GM23338 (cell line): ENCODE measurements around the gene GPD1.

Experiments
- CREB1 ChIP-seq: fragments of 250-450 bp; sonication (Bioruptor Pico); IDR thresholded peaks from 2 replicates; pipeline ENCODE4 v1.5.0; 2020; ENCODE audit warnings: low read depth, mild to moderate bottlenecking, moderate library complexity
- EZH2 ChIP-seq: fragments of 200-600 bp; sonication (generic); IDR thresholded peaks from one replicate; pipeline ENCODE4 v1.8.0; 2017; ENCODE audit warnings: antibody characterized with exemption, mild to moderate bottlenecking, low read depth; ENCODE audit not compliant: unreplicated experiment
- EZH2phosphoT487 ChIP-seq: fragments of 200-600 bp; sonication (generic); IDR thresholded peaks from one replicate; pipeline ENCODE4 v1.8.1; 2018; ENCODE audit warnings: antibody characterized with exemption; ENCODE audit not compliant: unreplicated experiment
- JUNB ChIP-seq: IDR thresholded peaks from one replicate; pipeline ENCODE4 v1.6.1; 2016; ENCODE audit warnings: antibody characterized with exemption; ENCODE audit not compliant: unreplicated experiment
- POLR2AphosphoS5 ChIP-seq: IDR thresholded peaks from 2 replicates; pipeline ENCODE4 v1.6.1; 2016; ENCODE audit warnings: antibody characterized with exemption, low read depth
- STAT1 ChIP-seq: IDR thresholded peaks from one replicate; pipeline ENCODE4 v1.6.1; 2016; ENCODE audit warnings: antibody characterized with exemption; ENCODE audit not compliant: unreplicated experiment
- ZNF331 ChIP-seq: fragments of 250-450 bp; sonication (Bioruptor Pico); IDR thresholded peaks from 2 replicates; pipeline ENCODE4 v1.5.0; 2020; ENCODE audit warnings: low read depth, mild to moderate bottlenecking, moderate library complexity
- TF ChIP-seq, protein P1 (sequence below), 2 experiments: fragments of 200-600 bp in 1 of 2; sonication (generic) in 1 of 2; conservative IDR thresholded peaks; 2 replicates each; pipeline versions ENCODE4 v1.5.1 to v1.6.1; 2016 to 2017; ENCODE audit warnings: antibody characterized with exemption in 2 of 2, low read depth in 2 of 2, mild to moderate bottlenecking in 2 of 2, moderate library complexity in 1 of 2
- TF ChIP-seq, protein P2 (sequence below): IDR thresholded peaks from one replicate; pipeline ENCODE4 v1.6.1; 2018; ENCODE audit warnings: antibody characterized with exemption; ENCODE audit not compliant: unreplicated experiment
- TF ChIP-seq, protein P3 (sequence below): IDR thresholded peaks from 2 replicates; pipeline ENCODE4 v1.6.1; 2016; ENCODE audit warnings: antibody characterized with exemption

DNA sequence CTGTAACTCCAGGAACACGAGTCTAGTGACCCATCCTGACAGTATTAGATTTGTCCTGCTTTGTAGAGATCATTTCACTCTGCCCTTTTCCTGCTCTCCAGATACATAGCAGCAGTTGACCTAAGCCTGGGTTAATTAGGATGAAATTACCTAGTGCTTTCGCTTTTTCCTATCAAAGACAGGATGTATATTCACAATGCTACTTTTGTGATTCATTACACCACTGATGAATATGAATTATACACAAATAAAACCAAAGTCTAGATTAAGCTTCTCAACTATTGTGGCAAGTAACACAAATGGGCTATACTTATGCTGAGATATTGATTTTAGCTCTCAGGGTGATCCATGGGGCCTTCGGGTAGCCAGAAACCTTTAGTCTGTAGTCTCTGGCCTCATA is 45.5 kb downstream of the GPD1 start:
- TF ChIP-seq, protein P1, sequence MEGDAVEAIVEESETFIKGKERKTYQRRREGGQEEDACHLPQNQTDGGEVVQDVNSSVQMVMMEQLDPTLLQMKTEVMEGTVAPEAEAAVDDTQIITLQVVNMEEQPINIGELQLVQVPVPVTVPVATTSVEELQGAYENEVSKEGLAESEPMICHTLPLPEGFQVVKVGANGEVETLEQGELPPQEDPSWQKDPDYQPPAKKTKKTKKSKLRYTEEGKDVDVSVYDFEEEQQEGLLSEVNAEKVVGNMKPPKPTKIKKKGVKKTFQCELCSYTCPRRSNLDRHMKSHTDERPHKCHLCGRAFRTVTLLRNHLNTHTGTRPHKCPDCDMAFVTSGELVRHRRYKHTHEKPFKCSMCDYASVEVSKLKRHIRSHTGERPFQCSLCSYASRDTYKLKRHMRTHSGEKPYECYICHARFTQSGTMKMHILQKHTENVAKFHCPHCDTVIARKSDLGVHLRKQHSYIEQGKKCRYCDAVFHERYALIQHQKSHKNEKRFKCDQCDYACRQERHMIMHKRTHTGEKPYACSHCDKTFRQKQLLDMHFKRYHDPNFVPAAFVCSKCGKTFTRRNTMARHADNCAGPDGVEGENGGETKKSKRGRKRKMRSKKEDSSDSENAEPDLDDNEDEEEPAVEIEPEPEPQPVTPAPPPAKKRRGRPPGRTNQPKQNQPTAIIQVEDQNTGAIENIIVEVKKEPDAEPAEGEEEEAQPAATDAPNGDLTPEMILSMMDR (conservative IDR thresholded peaks at IDR 0.05; ENCODE audit: low read depth in 2 of 2): no peak
- TF ChIP-seq EZH2phosphoT487 (no peak), EZH2 (no peak), CREB1 (CRISPR knock-in tag) (no peak), POLR2AphosphoS5 (no peak), ZNF331 (CRISPR knock-in tag) (no peak), STAT1 (no peak), JUNB (no peak)
- TF ChIP-seq, protein P2, sequence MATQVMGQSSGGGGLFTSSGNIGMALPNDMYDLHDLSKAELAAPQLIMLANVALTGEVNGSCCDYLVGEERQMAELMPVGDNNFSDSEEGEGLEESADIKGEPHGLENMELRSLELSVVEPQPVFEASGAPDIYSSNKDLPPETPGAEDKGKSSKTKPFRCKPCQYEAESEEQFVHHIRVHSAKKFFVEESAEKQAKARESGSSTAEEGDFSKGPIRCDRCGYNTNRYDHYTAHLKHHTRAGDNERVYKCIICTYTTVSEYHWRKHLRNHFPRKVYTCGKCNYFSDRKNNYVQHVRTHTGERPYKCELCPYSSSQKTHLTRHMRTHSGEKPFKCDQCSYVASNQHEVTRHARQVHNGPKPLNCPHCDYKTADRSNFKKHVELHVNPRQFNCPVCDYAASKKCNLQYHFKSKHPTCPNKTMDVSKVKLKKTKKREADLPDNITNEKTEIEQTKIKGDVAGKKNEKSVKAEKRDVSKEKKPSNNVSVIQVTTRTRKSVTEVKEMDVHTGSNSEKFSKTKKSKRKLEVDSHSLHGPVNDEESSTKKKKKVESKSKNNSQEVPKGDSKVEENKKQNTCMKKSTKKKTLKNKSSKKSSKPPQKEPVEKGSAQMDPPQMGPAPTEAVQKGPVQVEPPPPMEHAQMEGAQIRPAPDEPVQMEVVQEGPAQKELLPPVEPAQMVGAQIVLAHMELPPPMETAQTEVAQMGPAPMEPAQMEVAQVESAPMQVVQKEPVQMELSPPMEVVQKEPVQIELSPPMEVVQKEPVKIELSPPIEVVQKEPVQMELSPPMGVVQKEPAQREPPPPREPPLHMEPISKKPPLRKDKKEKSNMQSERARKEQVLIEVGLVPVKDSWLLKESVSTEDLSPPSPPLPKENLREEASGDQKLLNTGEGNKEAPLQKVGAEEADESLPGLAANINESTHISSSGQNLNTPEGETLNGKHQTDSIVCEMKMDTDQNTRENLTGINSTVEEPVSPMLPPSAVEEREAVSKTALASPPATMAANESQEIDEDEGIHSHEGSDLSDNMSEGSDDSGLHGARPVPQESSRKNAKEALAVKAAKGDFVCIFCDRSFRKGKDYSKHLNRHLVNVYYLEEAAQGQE: no peak
- TF ChIP-seq, protein P3, sequence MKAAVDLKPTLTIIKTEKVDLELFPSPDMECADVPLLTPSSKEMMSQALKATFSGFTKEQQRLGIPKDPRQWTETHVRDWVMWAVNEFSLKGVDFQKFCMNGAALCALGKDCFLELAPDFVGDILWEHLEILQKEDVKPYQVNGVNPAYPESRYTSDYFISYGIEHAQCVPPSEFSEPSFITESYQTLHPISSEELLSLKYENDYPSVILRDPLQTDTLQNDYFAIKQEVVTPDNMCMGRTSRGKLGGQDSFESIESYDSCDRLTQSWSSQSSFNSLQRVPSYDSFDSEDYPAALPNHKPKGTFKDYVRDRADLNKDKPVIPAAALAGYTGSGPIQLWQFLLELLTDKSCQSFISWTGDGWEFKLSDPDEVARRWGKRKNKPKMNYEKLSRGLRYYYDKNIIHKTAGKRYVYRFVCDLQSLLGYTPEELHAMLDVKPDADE: no peak
